HG03025 (cell line): ENCODE measurements around the gene PCCA.
"Not testable (repeated sequence)": the region's sequence is repeated elsewhere in the genome, so short reads cannot be mapped to it uniquely, and the experiment has no call there.

Source experiments
- ATAC-seq: cut with Tn5 transposase; IDR thresholded peaks from one replicate; pipeline ENCODE4 v1.9.1; 2021; ENCODE audit warnings: mild to moderate bottlenecking, moderate library complexity; ENCODE audit not compliant: unreplicated experiment, low FRiP score

PCCA gene

GRCh38 chr13:100095498-100095897 lies 6.6 kb downstream of the PCCA start:
- no peak for ATAC-seq

GRCh38 chr13:100096526-100096925 lies 7.6 kb downstream of the PCCA start:
- no peak for ATAC-seq

DNA sequence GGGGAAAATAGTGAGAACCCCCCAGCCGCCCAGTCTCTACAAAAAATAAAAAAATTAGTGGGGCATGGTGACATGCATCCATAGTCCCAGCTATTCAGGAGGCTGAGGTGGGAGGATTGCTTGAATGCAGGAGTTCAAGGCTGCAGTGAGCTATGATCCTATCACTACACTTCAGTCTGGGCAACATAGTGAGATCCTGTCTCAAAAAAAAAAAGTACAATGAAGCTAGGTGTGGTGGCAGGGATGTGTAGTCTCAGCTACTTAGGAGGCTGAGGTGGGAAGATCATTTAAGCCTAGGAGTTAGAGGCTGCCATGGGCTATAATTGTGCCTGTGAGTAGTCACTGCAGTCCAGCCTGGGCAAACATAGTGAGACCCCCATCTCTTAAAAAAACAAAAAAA lies 8.9 kb downstream of the PCCA start:
- no peak for ATAC-seq

- ATAC-seq: no peak
Measured at GRCh38 chr13:100098445-100099116, 9.7 kb downstream of the PCCA start.

DNA sequence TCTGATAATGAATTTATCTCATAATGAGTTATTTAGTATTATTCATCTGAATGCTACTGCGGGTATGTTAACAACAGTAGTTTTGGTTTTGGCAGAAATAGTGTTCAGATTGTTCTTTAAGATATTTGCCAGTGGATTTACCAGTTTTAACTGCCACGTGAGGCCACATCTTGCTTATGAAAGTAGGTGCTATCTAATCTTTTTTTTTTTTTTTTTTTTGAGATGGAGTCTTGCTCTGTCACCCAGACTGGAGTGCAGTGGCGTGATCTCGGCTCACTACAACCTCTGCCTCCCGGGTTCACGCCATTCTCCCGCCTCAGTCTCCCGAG lies 10.2 kb downstream of the PCCA start:
- ATAC-seq: not testable (repeated sequence)

GRCh38 chr13:100100115-100100879 lies 11.4 kb downstream of the PCCA start:
- ATAC-seq: no peak

DNA sequence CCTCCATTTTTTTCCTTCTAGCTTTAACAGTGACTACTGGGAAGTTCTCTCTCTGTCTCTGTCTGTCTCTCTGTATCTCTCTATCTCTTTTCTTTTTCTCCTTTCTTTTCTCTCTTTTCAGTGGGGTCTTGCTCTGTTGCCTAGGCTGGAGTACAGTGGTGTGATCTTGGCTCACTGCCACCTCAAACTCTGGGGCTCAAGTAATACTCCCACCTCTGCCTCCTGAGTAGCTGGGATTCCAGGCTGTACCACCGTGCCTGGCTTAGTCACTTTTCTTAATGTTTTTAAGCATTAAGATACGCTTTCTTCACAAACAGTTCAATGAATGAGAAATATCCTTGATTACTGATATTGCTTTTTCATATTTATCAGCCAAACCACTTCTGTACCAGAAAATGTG lies 13.1 kb downstream of the PCCA start:
- ATAC-seq: no peak

- ATAC-seq: no peak
Measured at GRCh38 chr13:100106005-100106404, 17.1 kb downstream of the PCCA start.

GRCh38 chr13:100106705-100107104 lies 17.8 kb downstream of the PCCA start:
- ATAC-seq: no peak

- ATAC-seq: peak; percentile 68
Measured at GRCh38 chr13:100108913-100109507, 20.1 kb downstream of the PCCA start.

- no peak for ATAC-seq
Measured at GRCh38 chr13:100110269-100110668, 21.4 kb downstream of the PCCA start.

DNA sequence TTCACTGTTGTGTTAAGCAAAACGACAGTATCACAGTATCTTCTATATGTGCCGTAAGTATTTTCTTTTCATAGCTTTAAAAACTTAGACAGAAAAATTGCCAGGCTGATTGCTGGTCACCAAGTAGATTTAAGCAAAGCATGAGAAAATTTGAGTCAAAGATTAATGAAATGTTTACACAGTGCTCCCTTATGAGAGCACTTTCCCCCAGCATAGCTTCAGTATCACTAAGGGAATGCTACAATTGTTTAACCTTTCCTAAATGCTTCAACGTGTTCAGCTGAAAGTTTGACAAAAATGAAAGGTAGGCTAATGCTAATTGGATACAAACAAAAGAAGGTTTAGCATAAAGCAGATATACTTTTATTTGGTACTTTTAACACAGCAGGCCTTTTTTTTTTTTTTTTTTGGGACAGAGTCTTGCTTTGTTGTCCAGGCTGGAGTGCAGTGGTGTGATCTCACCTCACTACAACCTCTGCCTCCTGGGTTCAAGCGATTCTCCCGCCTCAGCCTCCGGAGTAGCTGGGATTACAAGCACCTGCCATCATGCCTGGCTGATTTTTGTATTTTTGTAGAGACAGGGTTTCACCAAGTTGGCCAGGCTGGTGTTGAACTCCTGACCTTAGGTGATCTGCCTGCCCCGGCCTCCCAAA lies 23.4 kb downstream of the PCCA start:
- ATAC-seq: no peak

- ATAC-seq: no peak
Measured at GRCh38 chr13:100115693-100116254, 26.9 kb downstream of the PCCA start.

GRCh38 chr13:100124265-100124664 lies 35.4 kb downstream of the PCCA start:
- no peak for ATAC-seq

GRCh38 chr13:100125946-100126345 lies 37.1 kb downstream of the PCCA start:
- ATAC-seq: no peak

GRCh38 chr13:100128373-100128772 lies 39.5 kb downstream of the PCCA start:
- ATAC-seq: no peak

DNA sequence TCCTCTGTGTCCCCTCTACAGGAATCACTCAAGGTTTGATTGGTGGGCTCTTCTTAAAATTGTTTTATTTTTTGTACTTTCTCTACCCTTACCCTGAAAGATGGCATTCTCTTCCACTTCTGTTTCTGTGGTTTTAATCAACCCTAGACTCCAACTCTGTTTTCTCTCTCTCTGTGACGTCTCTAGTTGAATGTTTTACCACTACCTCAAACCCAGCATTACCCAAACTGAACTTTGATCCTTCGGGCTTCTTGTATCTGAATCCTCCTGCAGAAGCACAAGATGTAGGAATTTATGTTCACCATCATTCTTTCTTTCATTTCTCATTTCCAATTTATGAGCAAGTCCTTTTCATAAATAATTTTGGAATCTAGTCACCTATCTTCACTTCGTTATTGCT lies 39.9 kb downstream of the PCCA start:
- no peak for ATAC-seq

- ATAC-seq: peak; percentile 87
Measured at GRCh38 chr13:100129605-100130004, 40.7 kb downstream of the PCCA start.

DNA sequence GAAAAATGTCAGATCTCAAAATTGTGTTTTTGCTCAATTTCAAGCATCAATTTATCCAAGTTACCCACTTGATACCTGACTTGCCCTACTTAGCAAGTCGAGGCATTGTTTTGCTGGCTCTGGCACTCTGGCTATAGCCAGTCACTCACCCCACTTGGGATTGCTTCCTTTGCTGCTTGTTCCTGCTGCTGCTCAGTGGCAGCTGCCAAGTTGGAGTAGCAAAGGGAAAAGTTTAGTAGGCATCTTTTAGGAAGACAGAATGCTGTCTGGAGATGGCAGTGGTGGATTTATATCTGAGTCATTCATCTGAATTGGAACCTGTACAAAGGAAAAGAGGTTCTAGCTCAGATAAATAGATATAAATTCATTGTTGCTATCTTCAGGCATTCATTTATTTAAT lies 41.2 kb downstream of the PCCA start:
- ATAC-seq: no peak

GRCh38 chr13:100130930-100131511 lies 42.1 kb downstream of the PCCA start:
- ATAC-seq: no peak
